Liver (tissue), 9 donors: ENCODE data around the gene UBE2M. TPM values are rescaled to one million over a fixed set of nuclear protein-coding genes. Genes with fewer than 3 reads are reported as not detected.

Source experiments
- DNase-seq: peaks from one replicate; pipeline ENCODE4 v3.0.0-alpha.2; 2017; ENCODE audit warnings: low spot score
- H3K27ac ChIP-seq, 2 donors: one replicate each; pipeline ENCODE4 v1.7.0; 2013; ENCODE audit warnings: inconsistent platforms in 2 of 2, low read length in 2 of 2, control low read depth in 1 of 2, low read depth in 1 of 2, mild to moderate bottlenecking in 1 of 2
- H3K27me3 ChIP-seq, 4 donors: one replicate each; pipeline versions ENCODE4 v1.6.1 to v1.7.0; 2013; ENCODE audit warnings: low read length in 3 of 4, inconsistent platforms in 1 of 4, mild to moderate bottlenecking in 1 of 4, moderate library complexity in 1 of 4; ENCODE audit not compliant: control insufficient read depth in 4 of 4, insufficient read depth in 4 of 4
- H3K36me3 ChIP-seq, 4 donors: one replicate each; pipeline versions ENCODE4 v1.6.1 to v1.7.0; 2013; ENCODE audit warnings: low read length in 3 of 4, mild to moderate bottlenecking in 3 of 4, low read depth in 1 of 4, moderate library complexity in 1 of 4; ENCODE audit not compliant: control insufficient read depth in 4 of 4, insufficient read depth in 3 of 4
- H3K4me1 ChIP-seq, 4 donors: one replicate each; pipeline versions ENCODE4 v1.6.1 to v1.7.0; 2013; ENCODE audit warnings: low read length in 3 of 4, mild to moderate bottlenecking in 3 of 4, moderate library complexity in 1 of 4; ENCODE audit not compliant: control insufficient read depth in 4 of 4, insufficient read depth in 4 of 4
- H3K4me3 ChIP-seq, 3 donors: one replicate each; pipeline versions ENCODE4 v1.6.1 to v1.7.0; 2013; ENCODE audit warnings: low read length in 3 of 3, control low read depth in 1 of 3, low read depth in 1 of 3, mild to moderate bottlenecking in 1 of 3
- H3K9ac ChIP-seq, 2 donors: one replicate each; pipeline ENCODE4 v1.7.0; 2013; ENCODE audit warnings: low read length in 2 of 2, mild to moderate bottlenecking in 2 of 2, moderate library complexity in 2 of 2, control low read depth in 1 of 2, low read depth in 1 of 2
- H3K9me3 ChIP-seq, 4 donors: one replicate each; pipeline versions ENCODE4 v1.6.1 to v1.7.0; 2013; ENCODE audit warnings: low read length in 3 of 4; ENCODE audit not compliant: control insufficient read depth in 4 of 4
- ATF3 ChIP-seq: IDR thresholded peaks from 2 replicates; pipeline ENCODE4 v1.6.1; 2016; ENCODE audit warnings: antibody characterized with exemption
- CTCF ChIP-seq: fragments of 150-350 bp; IDR thresholded peaks from 2 replicates; pipeline ENCODE4 v1.5.1; 2017; ENCODE audit warnings: improper control_type of control experiment, low read depth, low read length; ENCODE audit not compliant: missing input control
- EGR1 ChIP-seq, 2 donors: IDR thresholded peaks; 2 replicates each; pipeline ENCODE4 v1.6.1; 2016 to 2018; ENCODE audit warnings: antibody characterized with exemption in 2 of 2, low read depth in 2 of 2
- FOXA1 ChIP-seq: IDR thresholded peaks from 2 replicates; pipeline ENCODE4 v1.6.1; 2016; ENCODE audit warnings: antibody characterized with exemption
- FOXA2 ChIP-seq: IDR thresholded peaks from 2 replicates; pipeline ENCODE4 v1.6.1; 2016; ENCODE audit warnings: antibody characterized with exemption
- GABPA ChIP-seq, 2 donors: IDR thresholded peaks in 1 of 2; conservative IDR thresholded peaks in 1 of 2; 2 replicates each; pipeline ENCODE4 v1.6.1; 2016; ENCODE audit warnings: antibody characterized with exemption in 2 of 2, mild to moderate bottlenecking in 1 of 2, moderate library complexity in 1 of 2
- HNF4A ChIP-seq, 2 donors: conservative IDR thresholded peaks; 2 replicates each; pipeline ENCODE4 v1.6.1; 2016; ENCODE audit warnings: antibody characterized with exemption in 2 of 2, mild to moderate bottlenecking in 2 of 2
- HNF4G ChIP-seq: IDR thresholded peaks from 2 replicates; pipeline ENCODE4 v1.6.1; 2016; ENCODE audit warnings: antibody characterized with exemption
- JUND ChIP-seq, 2 donors: IDR thresholded peaks; 2 replicates each; pipeline ENCODE4 v1.6.1; 2016; ENCODE audit warnings: antibody characterized with exemption in 2 of 2
- MAX ChIP-seq: IDR thresholded peaks from 2 replicates; pipeline ENCODE4 v1.6.1; 2016; ENCODE audit warnings: antibody characterized with exemption
- NR2F2 ChIP-seq: IDR thresholded peaks from 2 replicates; pipeline ENCODE4 v1.6.1; 2016; ENCODE audit warnings: antibody characterized with exemption
- RAD21 ChIP-seq, 2 donors: IDR thresholded peaks; 2 replicates each; pipeline ENCODE4 v1.6.1; 2016; ENCODE audit warnings: antibody characterized with exemption in 2 of 2, mild to moderate bottlenecking in 2 of 2
- REST ChIP-seq: IDR thresholded peaks from 2 replicates; pipeline ENCODE4 v1.6.1; 2016; ENCODE audit warnings: antibody characterized with exemption, mild to moderate bottlenecking
- RXRA ChIP-seq, 2 donors: IDR thresholded peaks; 2 replicates each; pipeline ENCODE4 v1.6.1; 2017 to 2018; ENCODE audit warnings: antibody characterized with exemption in 2 of 2, mild to moderate bottlenecking in 1 of 2
- SP1 ChIP-seq: IDR thresholded peaks from 2 replicates; pipeline ENCODE4 v1.6.1; 2018; ENCODE audit warnings: antibody characterized with exemption, mild to moderate bottlenecking
- TAF1 ChIP-seq: conservative IDR thresholded peaks from 2 replicates; pipeline ENCODE4 v1.6.1; 2016; ENCODE audit warnings: antibody characterized with exemption, mild to moderate bottlenecking
- YY1 ChIP-seq: IDR thresholded peaks from 2 replicates; pipeline ENCODE4 v1.6.1; 2016; ENCODE audit warnings: antibody characterized with exemption, mild to moderate bottlenecking
- ZBTB33 ChIP-seq: IDR thresholded peaks from 2 replicates; pipeline ENCODE4 v1.6.1; 2016; ENCODE audit warnings: antibody characterized with exemption
- WGBS: extraction: QIAGEN DNeasy Blood & Tissue Kit; methylation state at CpG from one replicate; pipeline ENCODE4 v1.1.7; 2013; 5-methylcytosine and 5-hydroxymethylcytosine counted together
- polyA plus RNA-seq, 2 donors: library from polyadenylated mRNA; stranded (reverse) in 1 of 2; unstranded in 1 of 2; fragments of 200-250 nt in 1 of 2; fragments of >200 nt in 1 of 2; fragmentation: Nextera tagmentation in 1 of 2; extraction: Ambion mirVana in 1 of 2; gene quantifications; one replicate each; pipeline versions ENCODE4 v1.2.1 to v1.2.3, GENCODE V29; 2013 to 2015
- total RNA-seq, 2 donors: library from RNA; depleted of rRNA; stranded (reverse); fragments of >200 nt; gene quantifications; one replicate each; pipeline ENCODE4 v1.2.3, GENCODE V29; 2014
- donor health status: healthy.
- donor health status: healthy.
- donor health status: healthy.
- donor health status: healthy.
- donor health status: healthy.

The UBE2M gene
- total and polyA plus RNA-seq, 4 donors: 7.6 to 30.7 (median 17.7) TPM

- Histone ChIP-seq H3K4me3 (no peak overlapping the region), H3K9ac (no peak overlapping the region), H3K27me3 (no peaks in the 10 kb centered on the region), H3K4me1 (peaks cover 2 to 29% (median 20%) of the 10 kb centered on the region in 4 donors), H3K27ac (no peak overlapping the region), H3K36me3 (peaks cover 0 to 4% (median under 1%) of the 10 kb centered on the region in 4 donors), H3K9me3 (no peaks in the 10 kb centered on the region)
- WGBS: 84% methylated on average over 4 of the region's 4 CpGs
- no peak for DNase-seq
- TF ChIP-seq EGR1 (IDR thresholded peaks at IDR 0.05; ENCODE audit: low read depth in 2 of 2) (no peak), REST (no peak), SP1 (no peak), NR2F2 (no peak), RAD21 (IDR thresholded peaks at IDR 0.05) (no peak), HNF4G (no peak), RXRA (IDR thresholded peaks at IDR 0.05) (no peak), JUND (IDR thresholded peaks at IDR 0.05) (no peak), MAX (no peak), GABPA (IDR thresholded peaks at IDR 0.05 in 1 of 2, conservative IDR thresholded peaks at IDR 0.05 in 1 of 2) (no peak), TAF1 (no peak), ATF3 (no peak), ZBTB33 (no peak), FOXA2 (no peak), HNF4A (conservative IDR thresholded peaks at IDR 0.05) (no peak), FOXA1 (no peak), YY1 (no peak), CTCF (no peak)
Measured at GRCh38 chr19:58521651-58522050, 36.8 kb downstream of the UBE2M start.
